ENCODE data around the gene SCART1. TPM values are rescaled to one million over a fixed set of nuclear protein-coding genes. Genes with fewer than 3 reads are reported as not detected.

The SCART1 gene
- total and polyA plus RNA-seq, 2 donors (not counting 3 experiments of a cell fraction or from before 2014, with no cell fraction given): 0.90 to 1.0 TPM

DNA sequence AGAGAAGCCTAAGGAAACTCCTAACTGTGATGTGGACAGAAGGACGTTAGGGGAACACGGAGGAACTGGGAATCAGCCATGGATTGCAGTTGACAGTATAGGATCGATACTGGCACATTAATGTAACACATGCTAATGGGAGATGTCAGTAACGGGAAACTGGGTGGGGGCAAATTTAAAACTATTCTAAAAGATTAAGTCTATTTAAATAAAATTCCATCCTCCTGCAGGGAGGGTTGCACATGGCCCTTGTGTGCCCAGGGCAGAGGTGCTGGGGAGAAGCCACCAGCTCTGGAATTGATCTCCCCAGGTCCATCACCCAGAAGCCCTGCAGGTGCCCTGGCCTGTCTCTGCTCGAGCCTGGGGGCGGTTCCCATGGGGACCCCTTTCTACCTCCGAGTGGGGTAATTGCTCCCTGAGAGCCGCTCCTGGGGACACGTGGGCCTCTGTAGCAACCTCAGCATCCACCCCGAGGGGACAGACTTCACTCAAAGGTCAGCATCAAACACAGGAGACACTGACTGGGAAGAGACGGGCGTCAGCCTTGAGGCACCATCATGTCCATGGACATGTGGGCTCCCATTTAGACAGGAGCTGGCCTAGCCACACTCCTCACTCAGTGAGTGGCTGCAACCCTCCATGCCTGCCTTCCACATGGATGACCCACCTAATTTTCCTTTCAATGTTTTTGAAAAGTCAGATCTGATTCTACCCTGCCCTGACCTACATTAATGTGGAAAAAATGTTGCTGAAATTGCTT is 21.1 kb downstream of the SCART1 start:
- no peaks in the 10 kb centered on the region for H3K79me2 ChIP-seq (ENCODE audit: control insufficient read depth, insufficient read depth, low read length)
- POLR2A ChIA-PET: no interaction called here
- no peak overlapping the region for H3K4me3 ChIP-seq (replicated peaks in 1 of 3; ENCODE audit: insufficient read depth in 1 of 3, low read depth in 1 of 3, low read length in 3 of 3)
- no peak for FAIRE-seq
- H3K27me3 ChIP-seq (ENCODE audit: control insufficient read depth in 2 of 2, insufficient read depth in 2 of 2, low read length in 2 of 2): no peaks in the 10 kb centered on the region
- no peaks in the 10 kb centered on the region for H3K9me1 ChIP-seq (replicated peaks; ENCODE audit: control insufficient read depth, extremely low read depth, insufficient read depth, low read length)
- BruUV-seq (replicated peaks): no TSS peak
- H3K36me3 ChIP-seq (ENCODE audit: control insufficient read depth in 2 of 2, extremely low read depth in 1 of 2, insufficient read depth in 2 of 2, low read length in 2 of 2): no peaks in the 10 kb centered on the region
- CTCF ChIA-PET: no interaction called here
- H3K9me3 ChIP-seq (replicated peaks; ENCODE audit: control insufficient read depth, insufficient read depth, low read length): no peaks in the 10 kb centered on the region
- no peak for TF ChIP-seq EZH2 (IDR thresholded peaks at IDR 0.05; ENCODE audit: borderline replicate concordance, low read depth, low read length, severe bottlenecking)
- TF ChIP-seq GATA2 (IDR thresholded peaks at IDR 0.05; ENCODE audit: insufficient read depth, insufficient read length, low read depth, low read length): no peak
- no peak for TF ChIP-seq JUN (IDR thresholded peaks at IDR 0.05; ENCODE audit: borderline replicate concordance, insufficient read depth, insufficient read length, low read depth)
- no peak for TF ChIP-seq POLR2A (IDR thresholded peaks at IDR 0.05; ENCODE audit: low read depth, low read length)
- TF ChIP-seq, protein P1, sequence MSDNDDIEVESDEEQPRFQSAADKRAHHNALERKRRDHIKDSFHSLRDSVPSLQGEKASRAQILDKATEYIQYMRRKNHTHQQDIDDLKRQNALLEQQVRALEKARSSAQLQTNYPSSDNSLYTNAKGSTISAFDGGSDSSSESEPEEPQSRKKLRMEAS (IDR thresholded peaks at IDR 0.05; ENCODE audit: insufficient read depth, insufficient read length): no peak
- no peak for TF ChIP-seq FOS (IDR thresholded peaks at IDR 0.05; ENCODE audit: borderline replicate concordance, insufficient read depth, low read length)
- TF ChIP-seq, protein P2, sequence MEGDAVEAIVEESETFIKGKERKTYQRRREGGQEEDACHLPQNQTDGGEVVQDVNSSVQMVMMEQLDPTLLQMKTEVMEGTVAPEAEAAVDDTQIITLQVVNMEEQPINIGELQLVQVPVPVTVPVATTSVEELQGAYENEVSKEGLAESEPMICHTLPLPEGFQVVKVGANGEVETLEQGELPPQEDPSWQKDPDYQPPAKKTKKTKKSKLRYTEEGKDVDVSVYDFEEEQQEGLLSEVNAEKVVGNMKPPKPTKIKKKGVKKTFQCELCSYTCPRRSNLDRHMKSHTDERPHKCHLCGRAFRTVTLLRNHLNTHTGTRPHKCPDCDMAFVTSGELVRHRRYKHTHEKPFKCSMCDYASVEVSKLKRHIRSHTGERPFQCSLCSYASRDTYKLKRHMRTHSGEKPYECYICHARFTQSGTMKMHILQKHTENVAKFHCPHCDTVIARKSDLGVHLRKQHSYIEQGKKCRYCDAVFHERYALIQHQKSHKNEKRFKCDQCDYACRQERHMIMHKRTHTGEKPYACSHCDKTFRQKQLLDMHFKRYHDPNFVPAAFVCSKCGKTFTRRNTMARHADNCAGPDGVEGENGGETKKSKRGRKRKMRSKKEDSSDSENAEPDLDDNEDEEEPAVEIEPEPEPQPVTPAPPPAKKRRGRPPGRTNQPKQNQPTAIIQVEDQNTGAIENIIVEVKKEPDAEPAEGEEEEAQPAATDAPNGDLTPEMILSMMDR (IDR thresholded peaks at IDR 0.05; ENCODE audit: extremely low read depth in 1 of 2, insufficient read depth in 1 of 2, low read depth in 1 of 2, low read length in 2 of 2): no peak
- no peak for TF ChIP-seq MYC (IDR thresholded peaks at IDR 0.05; ENCODE audit: low read depth, low read length)
- H3K4me1 ChIP-seq (ENCODE audit: control insufficient read depth, extremely low read depth, insufficient read depth, low read length): no peaks in the 10 kb centered on the region
- H4K20me1 ChIP-seq (replicated peaks; ENCODE audit: control insufficient read depth, extremely low read depth, insufficient read depth, low read length): no peaks in the 10 kb centered on the region
- no peak overlapping the region for H2AFZ ChIP-seq (ENCODE audit: low read depth, low read length)
- H3K27ac ChIP-seq (ENCODE audit: insufficient read depth, low read depth, low read length): no peak overlapping the region
- dilution Hi-C loops (cut with MboI; ENCODE audit: extremely low pct_ligation_motif_present, low sequenced_read_pairs): no loop called here
- no peak for DNase-seq (ENCODE audit: low read depth, low spot score)
- H3K4me2 ChIP-seq (ENCODE audit: insufficient read depth, low read length): no peak overlapping the region
- intact Hi-C loops (cut with micrococcal nuclease): no loop called here
- no peak overlapping the region for H3K9ac ChIP-seq (replicated peaks; ENCODE audit: extremely low read depth, insufficient read depth, low read length)
